Measurements from ENCODE around the gene MAEA.
A peak's percentile ranks its signal among the peaks of the same experiment; 100 is the strongest.

MAEA gene

DNA sequence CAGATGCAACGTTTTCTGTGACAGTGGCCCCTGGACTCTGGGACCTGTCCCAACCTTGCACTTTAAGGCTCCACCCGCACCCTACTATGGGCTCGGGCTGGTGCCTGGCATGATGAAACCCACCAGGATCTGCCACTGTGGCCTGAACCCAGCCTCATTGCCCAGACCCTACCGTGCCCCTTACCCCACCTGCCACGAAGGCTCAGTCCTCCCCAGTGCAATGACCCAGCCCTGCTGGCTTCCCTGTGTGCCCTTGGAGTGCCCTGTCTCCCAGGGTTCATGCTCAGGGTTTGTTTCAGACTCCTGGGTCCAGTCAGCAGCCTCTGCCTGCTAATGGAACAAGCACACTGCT lies 60.5 kb downstream of the MAEA start:
- CTCF ChIA-PET: interaction anchor here (0.8 to 5.1 kb wide), 8 partner anchors 8 to 279 kb away, joined by 3 to 55 read pairs (median 4); no protein-coding TSS in a partner anchor
- no peak for DNase-seq (ENCODE audit: low read depth, low spot score)
- POLR2A ChIA-PET: no interaction called here

DNA sequence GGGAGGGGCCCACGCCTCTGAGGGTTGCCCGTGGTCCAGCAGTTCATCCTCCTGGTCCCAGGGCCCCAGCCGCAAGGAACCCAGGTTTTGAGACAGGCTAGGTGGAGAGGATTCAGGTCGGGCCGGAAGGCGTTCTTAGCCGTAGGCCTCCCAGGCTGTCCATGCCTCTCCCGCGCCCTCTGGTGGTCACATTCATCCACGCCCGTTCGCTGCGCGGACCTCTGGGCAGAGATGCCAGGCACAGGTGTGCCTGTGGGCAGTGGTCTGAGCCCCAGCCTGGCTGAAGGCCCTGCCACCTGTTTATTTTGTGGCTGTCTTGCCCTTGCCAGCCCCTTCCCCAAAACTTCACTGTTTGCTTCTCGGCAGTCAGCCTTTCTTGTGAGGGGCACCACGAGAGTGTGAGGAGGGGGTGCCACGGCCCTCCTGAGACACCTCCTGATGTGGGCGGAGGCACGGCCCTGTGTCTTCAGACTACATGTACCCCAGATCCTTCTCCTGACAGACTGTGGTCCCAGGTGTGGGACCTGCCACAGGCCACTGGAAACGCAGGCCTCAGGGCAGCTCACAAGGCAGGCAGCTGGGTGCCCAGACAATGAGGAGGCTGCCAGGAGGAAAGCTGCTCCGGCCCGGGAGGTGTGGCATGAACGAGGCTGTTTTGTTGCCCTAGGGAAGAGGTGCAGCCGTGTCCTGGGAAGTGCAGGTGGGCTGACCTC lies 62.3 kb downstream of the MAEA start:
- peak; percentile 96 for TF ChIP-seq CTCF (IDR thresholded peaks at IDR 0.05; ENCODE audit: insufficient read depth, low read length, missing control alignments)
- CTCF ChIA-PET: interaction anchor here (0.8 to 7.8 kb wide), 9 partner anchors 9 to 374 kb away, joined by 3 to 106 read pairs (median 7); no protein-coding TSS in a partner anchor
- H3K4me3 ChIP-seq (ENCODE audit: low read depth, low read length): no peak overlapping the region
- DNase-seq (ENCODE audit: low read depth, low spot score): no peak
- POLR2A ChIA-PET: interaction anchor here (1.1 kb wide), 1 partner anchor 43 kb away, joined by 3 read pairs; no protein-coding TSS in a partner anchor

More for the DNA sequence above, 60.5 kb downstream of the MAEA start:
- TF ChIP-seq CTCF (IDR thresholded peaks at IDR 0.05; ENCODE audit: insufficient read depth, low read length, missing control alignments): no peak
- no peak overlapping the region for H3K4me3 ChIP-seq (ENCODE audit: low read depth, low read length)

DNA sequence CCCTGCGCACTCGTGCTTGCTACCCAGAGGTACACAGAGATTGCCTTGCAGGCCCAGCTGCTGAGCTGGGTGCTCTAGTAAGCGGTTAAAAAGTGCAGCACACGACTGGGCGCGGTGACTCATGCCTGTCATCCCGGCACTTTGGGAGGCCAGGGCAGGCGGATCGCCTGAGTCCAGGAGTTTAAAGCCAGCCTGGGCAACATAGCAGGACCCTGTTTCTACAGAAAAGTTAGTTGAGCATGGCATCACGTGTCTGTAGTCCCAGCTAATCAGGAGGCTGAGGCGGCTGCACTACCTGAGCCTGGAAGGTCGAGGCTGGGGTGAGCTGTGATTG lies 62.8 kb downstream of the MAEA start:
- no peak for TF ChIP-seq CTCF (IDR thresholded peaks at IDR 0.05; ENCODE audit: insufficient read depth, low read length, missing control alignments)
- H3K4me3 ChIP-seq (ENCODE audit: low read depth, low read length): no peak overlapping the region
- POLR2A ChIA-PET: interaction anchor here (1.1 kb wide), 1 partner anchor 43 kb away, joined by 3 read pairs; no protein-coding TSS in a partner anchor
- DNase-seq (ENCODE audit: low read depth, low spot score): no peak
- CTCF ChIA-PET: interaction anchor here (0.8 to 7.8 kb wide), 9 partner anchors 9 to 374 kb away, joined by 3 to 106 read pairs (median 8); no protein-coding TSS in a partner anchor

- no peak overlapping the region for H3K4me3 ChIP-seq (ENCODE audit: low read depth, low read length)
- no peak for DNase-seq (ENCODE audit: low read depth, low spot score)
- CTCF ChIA-PET: interaction anchor here (1.0 to 7.8 kb wide), 11 partner anchors 8 to 373 kb away, joined by 3 to 106 read pairs (median 8); no protein-coding TSS in a partner anchor
- TF ChIP-seq CTCF (IDR thresholded peaks at IDR 0.05; ENCODE audit: insufficient read depth, low read length, missing control alignments): no peak
- POLR2A ChIA-PET: interaction anchor here (1.1 kb wide), 1 partner anchor 44 kb away, joined by 3 read pairs; no protein-coding TSS in a partner anchor
Observed at GRCh38 chr4:1353186-1354055, 63.7 kb downstream of the MAEA start.

DNA sequence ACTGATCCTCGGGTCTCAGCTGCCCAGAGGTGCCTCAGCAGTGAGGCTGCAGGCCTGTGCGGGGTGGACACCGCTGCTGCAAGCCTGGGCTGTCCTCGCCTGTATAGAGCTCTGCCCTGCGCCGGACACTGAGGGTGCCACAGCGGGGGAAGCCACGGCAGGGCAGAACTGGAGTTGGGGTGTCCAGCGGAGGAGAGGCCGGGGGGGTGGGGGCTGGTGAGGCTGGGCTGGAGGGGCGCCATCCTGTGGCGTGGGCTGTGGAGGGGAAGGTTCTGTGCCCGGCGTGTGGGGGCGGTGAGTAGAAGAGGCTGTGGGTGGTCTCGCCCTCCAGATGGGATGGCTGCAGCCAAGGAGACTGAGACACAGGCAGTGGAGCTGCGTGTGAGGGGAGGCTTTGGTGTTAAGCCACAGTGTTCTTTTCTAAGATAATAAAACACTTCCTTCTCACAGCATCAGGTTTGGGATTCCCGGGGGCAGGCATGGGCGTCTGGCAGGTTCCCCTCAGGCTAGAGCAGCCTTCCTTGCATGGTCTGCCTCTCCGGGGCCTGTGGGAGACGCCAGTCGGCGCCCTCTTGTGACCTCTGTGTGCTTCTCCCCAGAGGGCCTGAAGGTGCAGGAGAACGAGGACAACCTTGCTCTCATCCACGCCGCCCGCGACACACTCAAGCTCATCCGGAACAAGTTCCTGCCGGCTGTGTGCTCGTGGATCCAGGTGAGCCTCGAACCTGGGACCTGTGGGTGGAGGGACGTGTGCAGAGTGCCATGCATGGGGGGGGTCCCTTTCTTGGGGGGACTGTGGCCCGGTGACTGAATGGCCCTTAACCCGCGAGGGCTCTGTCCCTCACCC lies 64.7 kb downstream of the MAEA start:
- TF ChIP-seq CTCF (IDR thresholded peaks at IDR 0.05; ENCODE audit: insufficient read depth, low read length, missing control alignments): no peak
- ChIA-PET POLR2A (no interaction called here), CTCF (interaction anchor here (0.9 to 7.8 kb wide), 11 partner anchors 11 to 372 kb away, joined by 3 to 106 read pairs (median 11); no protein-coding TSS in a partner anchor)
- no peak overlapping the region for H3K4me3 ChIP-seq (ENCODE audit: low read depth, low read length)
- DNase-seq (ENCODE audit: low read depth, low spot score): no peak

Measured in AG04449 (cell line).